ENCODE results near the gene NRDE2.

The NRDE2 gene

GRCh38 chr14:90296641-90297040 is 35.1 kb downstream of the NRDE2 start:
- DNase-seq = no peak

GRCh38 chr14:90295870-90296516 is 35.7 kb downstream of the NRDE2 start:
- no peak for DNase-seq

- no peak for DNase-seq
These were observed 36.9 kb downstream of the NRDE2 start for GRCh38 chr14:90294872-90295271.

- no peak for DNase-seq
These were observed 37.7 kb downstream of the NRDE2 start for GRCh38 chr14:90293766-90294730.

GRCh38 chr14:90291699-90292098 is 40.0 kb downstream of the NRDE2 start:
- DNase-seq = no peak

- DNase-seq = no peak
These were observed 41.3 kb downstream of the NRDE2 start for GRCh38 chr14:90290337-90291011.

- no peak for DNase-seq
These were observed 42.9 kb downstream of the NRDE2 start for GRCh38 chr14:90288651-90289355.

GRCh38 chr14:90287791-90288190 is 44.0 kb downstream of the NRDE2 start:
- no peak for DNase-seq

- DNase-seq = no peak
These were observed 50.0 kb downstream of the NRDE2 start for GRCh38 chr14:90281756-90282155.

GRCh38 chr14:90281261-90281660 is 50.5 kb downstream of the NRDE2 start:
- peak; percentile 61 for DNase-seq

- DNase-seq = no peak
These were observed 51.6 kb downstream of the NRDE2 start for GRCh38 chr14:90280096-90280495.

- no peak for DNase-seq
These were observed 53.3 kb downstream of the NRDE2 start for GRCh38 chr14:90278199-90279175.

- DNase-seq = no peak
These were observed 54.1 kb downstream of the NRDE2 start for GRCh38 chr14:90277581-90278198.

- no peak for DNase-seq
These were observed 54.9 kb downstream of the NRDE2 start for GRCh38 chr14:90276646-90277367.

GRCh38 chr14:90275820-90276219 is 55.9 kb downstream of the NRDE2 start:
- DNase-seq = no peak

GRCh38 chr14:90275458-90275814 is 56.3 kb downstream of the NRDE2 start:
- no peak for DNase-seq

GRCh38 chr14:90274808-90275457 is 56.8 kb downstream of the NRDE2 start:
- no peak for DNase-seq

- no peak for DNase-seq
These were observed 57.7 kb downstream of the NRDE2 start for GRCh38 chr14:90274019-90274418.

GRCh38 chr14:90273532-90273931 is 58.2 kb downstream of the NRDE2 start:
- no peak for DNase-seq

- no peak for DNase-seq
These were observed 59.2 kb downstream of the NRDE2 start for GRCh38 chr14:90272523-90272922.
